K562 (cell line): ENCODE results near the gene KIAA0040. TPM values are rescaled to one million over a fixed set of nuclear protein-coding genes. Genes with fewer than 3 reads are reported as not detected.

Source experiments
- DMBX1 ChIP-seq: fragments of 250-450 bp; sonication (Bioruptor Pico); IDR thresholded peaks from 2 replicates; pipeline ENCODE4 v1.8.0; 2022; ENCODE audit warnings: inconsistent platforms, mild to moderate bottlenecking, moderate library complexity, borderline replicate concordance
- ETV6 ChIP-seq, 3 experiments: fragments of 150-350 bp in 1 of 3; sonication (generic) in 1 of 3; formaldehyde crosslinking in 1 of 3; IDR thresholded peaks; 2 replicates each; pipeline versions ENCODE4 v1.6.1 to v1.8.0; 2014 to 2022; ENCODE audit warnings: borderline replicate concordance in 2 of 3, low read depth in 2 of 3, antibody characterized with exemption in 1 of 3, low read length in 1 of 3, mild to moderate bottlenecking in 1 of 3, missing genetic modification reagents in 1 of 3
- JUN ChIP-seq, 2 experiments: sonication (generic) in 1 of 2; formaldehyde crosslinking in 1 of 2; IDR thresholded peaks; 2 replicates each; pipeline versions ENCODE4 v1.6.1 to v1.8.0; 2012 to 2022; ENCODE audit warnings: borderline replicate concordance in 2 of 2, mild to moderate bottlenecking in 2 of 2, improper control_type of control experiment in 1 of 2, low read depth in 1 of 2, low read length in 1 of 2, missing genetic modification reagents in 1 of 2
- NFE2 ChIP-seq: IDR thresholded peaks from 2 replicates; pipeline ENCODE4 v1.6.1; 2014; ENCODE audit warnings: antibody characterized with exemption, low read depth
- PURB ChIP-seq: sonication (generic); formaldehyde crosslinking; IDR thresholded peaks from 2 replicates; pipeline ENCODE4 v1.9.0; 2021; ENCODE audit warnings: low read depth, mild to moderate bottlenecking, missing genetic modification reagents
- RBBP5 ChIP-seq: fragments of 200-600 bp; sonication (generic); IDR thresholded peaks from 2 replicates; pipeline ENCODE4 v1.6.1; 2012; ENCODE audit warnings: borderline replicate concordance, mild to moderate bottlenecking, low read length, control low read depth, inconsistent platforms; ENCODE audit not compliant: insufficient read depth, poor library complexity, severe bottlenecking
- SMARCA4 ChIP-seq: fragments of 450-650 bp; IDR thresholded peaks from 2 replicates; pipeline ENCODE4 v1.6.1; 2016
- polyA plus RNA-seq, 8 experiments: library from polyadenylated mRNA; depleted of rRNA in 4 of 8; stranded (reverse) in 5 of 8; unstranded in 3 of 8; fragments of >200 nt; fragmentation: Nextera tagmentation in 2 of 8; fragmentation: Illumina TruSeq in 1 of 8; extraction: Ambion mirVana in 2 of 8; extraction: Trizol in 1 of 8; gene quantifications; 2 replicates each; pipeline versions ENCODE4 v1.2.1 to v1.2.3, GENCODE V29; 2011 to 2014; ENCODE audit warnings: inconsistent platforms in 1 of 8, missing spikeins in 1 of 8
- total RNA-seq, 7 experiments: library from RNA; depleted of rRNA in 6 of 7; stranded (reverse); fragments of >200 nt in 6 of 7; fragmentation: Illumina TruSeq in 2 of 7; extraction: Trizol in 2 of 7; gene quantifications; 2 replicates each; pipeline versions ENCODE4 v1.2.1 to v1.2.3, GENCODE V29; 2011 to 2021; ENCODE audit warnings: low replicate concordance in 1 of 7
- TF ChIP-seq, protein P1 (sequence below), 2 experiments: fragments of 450-650 bp in 1 of 2; sonication (generic) in 1 of 2; formaldehyde crosslinking in 1 of 2; IDR thresholded peaks; 2 replicates each; pipeline versions ENCODE4 v1.7.1 to v1.9.0; 2016 to 2022; ENCODE audit warnings: inconsistent platforms in 1 of 2, mild to moderate bottlenecking in 1 of 2, missing genetic modification reagents in 1 of 2
- TF ChIP-seq, protein P2 (sequence below): fragments of 250-450 bp; sonication (Bioruptor Pico); IDR thresholded peaks from 2 replicates; pipeline ENCODE4 v1.8.0; 2022; ENCODE audit warnings: inconsistent platforms
- TF ChIP-seq, protein P3 (sequence below): conservative IDR thresholded peaks from 2 replicates; pipeline ENCODE4 v1.6.1; 2011; ENCODE audit warnings: low read depth, mild to moderate bottlenecking, low read length; ENCODE audit not compliant: control insufficient read depth
- TF ChIP-seq, protein P4 (sequence below): sonication (generic); formaldehyde crosslinking; IDR thresholded peaks from 2 replicates; pipeline ENCODE4 v1.8.1; 2022; ENCODE audit warnings: missing genetic modification reagents

The KIAA0040 gene
- total and polyA plus RNA-seq, 9 of the 15 experiments (the other 6 are each of a cell fraction or from before 2014, with no cell fraction given) = 3.4 to 13.6 (median 7.1) TPM

DNA sequence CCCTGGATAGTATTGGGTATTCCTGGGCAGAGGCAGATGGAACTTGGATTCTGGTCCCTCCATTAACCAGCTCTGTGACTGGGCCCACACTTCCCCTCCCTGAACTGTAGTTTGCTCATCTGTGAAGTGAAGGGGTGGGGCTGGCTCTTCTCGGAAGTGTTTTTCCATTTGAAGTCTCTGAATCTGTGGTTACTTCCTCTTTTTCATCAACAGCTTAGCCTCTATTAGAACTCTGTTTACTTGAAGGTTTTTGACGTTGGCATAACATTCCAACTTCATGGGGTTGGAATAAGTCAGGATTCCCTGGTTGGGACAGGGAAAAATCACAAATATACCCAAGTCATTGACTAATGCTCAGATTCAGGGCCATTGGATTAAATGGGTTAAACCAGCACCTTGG, 3.6 kb downstream of the KIAA0040 start (continued):
- no peak for TF ChIP-seq JUN (IDR thresholded peaks at IDR 0.05; ENCODE audit: borderline replicate concordance, low read depth, low read length)
- no peak for TF ChIP-seq JUN (CRISPR knock-in tag; IDR thresholded peaks at IDR 0.05; ENCODE audit: borderline replicate concordance)
- no peak for TF ChIP-seq DMBX1
- TF ChIP-seq PURB (CRISPR knock-in tag) = no peak
- TF ChIP-seq, protein P1, sequence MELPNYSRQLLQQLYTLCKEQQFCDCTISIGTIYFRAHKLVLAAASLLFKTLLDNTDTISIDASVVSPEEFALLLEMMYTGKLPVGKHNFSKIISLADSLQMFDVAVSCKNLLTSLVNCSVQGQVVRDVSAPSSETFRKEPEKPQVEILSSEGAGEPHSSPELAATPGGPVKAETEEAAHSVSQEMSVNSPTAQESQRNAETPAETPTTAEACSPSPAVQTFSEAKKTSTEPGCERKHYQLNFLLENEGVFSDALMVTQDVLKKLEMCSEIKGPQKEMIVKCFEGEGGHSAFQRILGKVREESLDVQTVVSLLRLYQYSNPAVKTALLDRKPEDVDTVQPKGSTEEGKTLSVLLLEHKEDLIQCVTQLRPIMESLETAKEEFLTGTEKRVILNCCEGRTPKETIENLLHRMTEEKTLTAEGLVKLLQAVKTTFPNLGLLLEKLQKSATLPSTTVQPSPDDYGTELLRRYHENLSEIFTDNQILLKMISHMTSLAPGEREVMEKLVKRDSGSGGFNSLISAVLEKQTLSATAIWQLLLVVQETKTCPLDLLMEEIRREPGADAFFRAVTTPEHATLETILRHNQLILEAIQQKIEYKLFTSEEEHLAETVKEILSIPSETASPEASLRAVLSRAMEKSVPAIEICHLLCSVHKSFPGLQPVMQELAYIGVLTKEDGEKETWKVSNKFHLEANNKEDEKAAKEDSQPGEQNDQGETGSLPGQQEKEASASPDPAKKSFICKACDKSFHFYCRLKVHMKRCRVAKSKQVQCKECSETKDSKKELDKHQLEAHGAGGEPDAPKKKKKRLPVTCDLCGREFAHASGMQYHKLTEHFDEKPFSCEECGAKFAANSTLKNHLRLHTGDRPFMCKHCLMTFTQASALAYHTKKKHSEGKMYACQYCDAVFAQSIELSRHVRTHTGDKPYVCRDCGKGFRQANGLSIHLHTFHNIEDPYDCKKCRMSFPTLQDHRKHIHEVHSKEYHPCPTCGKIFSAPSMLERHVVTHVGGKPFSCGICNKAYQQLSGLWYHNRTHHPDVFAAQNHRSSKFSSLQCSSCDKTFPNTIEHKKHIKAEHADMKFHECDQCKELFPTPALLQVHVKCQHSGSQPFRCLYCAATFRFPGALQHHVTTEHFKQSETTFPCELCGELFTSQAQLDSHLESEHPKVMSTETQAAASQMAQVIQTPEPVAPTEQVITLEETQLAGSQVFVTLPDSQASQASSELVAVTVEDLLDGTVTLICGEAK (IDR thresholded peaks at IDR 0.05) = 0 out of 2 replicates have a peak, but pooled peaks have one; percentile 20
- TF ChIP-seq, protein P1 (CRISPR knock-in tag; IDR thresholded peaks at IDR 0.05) = no peak
- TF ChIP-seq, protein P2, sequence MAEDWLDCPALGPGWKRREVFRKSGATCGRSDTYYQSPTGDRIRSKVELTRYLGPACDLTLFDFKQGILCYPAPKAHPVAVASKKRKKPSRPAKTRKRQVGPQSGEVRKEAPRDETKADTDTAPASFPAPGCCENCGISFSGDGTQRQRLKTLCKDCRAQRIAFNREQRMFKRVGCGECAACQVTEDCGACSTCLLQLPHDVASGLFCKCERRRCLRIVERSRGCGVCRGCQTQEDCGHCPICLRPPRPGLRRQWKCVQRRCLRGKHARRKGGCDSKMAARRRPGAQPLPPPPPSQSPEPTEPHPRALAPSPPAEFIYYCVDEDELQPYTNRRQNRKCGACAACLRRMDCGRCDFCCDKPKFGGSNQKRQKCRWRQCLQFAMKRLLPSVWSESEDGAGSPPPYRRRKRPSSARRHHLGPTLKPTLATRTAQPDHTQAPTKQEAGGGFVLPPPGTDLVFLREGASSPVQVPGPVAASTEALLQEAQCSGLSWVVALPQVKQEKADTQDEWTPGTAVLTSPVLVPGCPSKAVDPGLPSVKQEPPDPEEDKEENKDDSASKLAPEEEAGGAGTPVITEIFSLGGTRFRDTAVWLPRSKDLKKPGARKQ (CRISPR knock-in tag) = no peak
- TF ChIP-seq RBBP5 = no peak
- peak in 1 of 2 experiments; percentile 40; a peak in 1 of 4 replicates for TF ChIP-seq ETV6 (IDR thresholded peaks at IDR 0.05; ENCODE audit: borderline replicate concordance in 1 of 2, low read depth in 2 of 2, low read length in 1 of 2)
- no peak for TF ChIP-seq ETV6 (CRISPR knock-in tag; IDR thresholded peaks at IDR 0.05; ENCODE audit: borderline replicate concordance)
- no peak for TF ChIP-seq NFE2
- TF ChIP-seq, protein P3, sequence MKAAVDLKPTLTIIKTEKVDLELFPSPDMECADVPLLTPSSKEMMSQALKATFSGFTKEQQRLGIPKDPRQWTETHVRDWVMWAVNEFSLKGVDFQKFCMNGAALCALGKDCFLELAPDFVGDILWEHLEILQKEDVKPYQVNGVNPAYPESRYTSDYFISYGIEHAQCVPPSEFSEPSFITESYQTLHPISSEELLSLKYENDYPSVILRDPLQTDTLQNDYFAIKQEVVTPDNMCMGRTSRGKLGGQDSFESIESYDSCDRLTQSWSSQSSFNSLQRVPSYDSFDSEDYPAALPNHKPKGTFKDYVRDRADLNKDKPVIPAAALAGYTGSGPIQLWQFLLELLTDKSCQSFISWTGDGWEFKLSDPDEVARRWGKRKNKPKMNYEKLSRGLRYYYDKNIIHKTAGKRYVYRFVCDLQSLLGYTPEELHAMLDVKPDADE = no peak
- peak; percentile 55; the same call in 1 of the 2 replicates for TF ChIP-seq SMARCA4
- TF ChIP-seq, protein P4, sequence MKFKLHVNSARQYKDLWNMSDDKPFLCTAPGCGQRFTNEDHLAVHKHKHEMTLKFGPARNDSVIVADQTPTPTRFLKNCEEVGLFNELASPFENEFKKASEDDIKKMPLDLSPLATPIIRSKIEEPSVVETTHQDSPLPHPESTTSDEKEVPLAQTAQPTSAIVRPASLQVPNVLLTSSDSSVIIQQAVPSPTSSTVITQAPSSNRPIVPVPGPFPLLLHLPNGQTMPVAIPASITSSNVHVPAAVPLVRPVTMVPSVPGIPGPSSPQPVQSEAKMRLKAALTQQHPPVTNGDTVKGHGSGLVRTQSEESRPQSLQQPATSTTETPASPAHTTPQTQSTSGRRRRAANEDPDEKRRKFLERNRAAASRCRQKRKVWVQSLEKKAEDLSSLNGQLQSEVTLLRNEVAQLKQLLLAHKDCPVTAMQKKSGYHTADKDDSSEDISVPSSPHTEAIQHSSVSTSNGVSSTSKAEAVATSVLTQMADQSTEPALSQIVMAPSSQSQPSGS = no peak
